Stomach (tissue), 4 donors: ENCODE measurements around the gene PIANP.

ENCODE experiments used
- EP300 ChIP-seq: sonication (generic); formaldehyde crosslinking; IDR thresholded peaks from one replicate; pipeline ENCODE4 v1.6.1; 2017; ENCODE audit warnings: antibody characterized with exemption
- POLR2A ChIP-seq, 4 donors: fragments of 450-650 bp; IDR thresholded peaks; one replicate each; pipeline ENCODE4 v1.6.1; 2016; ENCODE audit warnings: antibody characterized with exemption in 4 of 4, control low read depth in 2 of 4, mild to moderate bottlenecking in 1 of 4, moderate library complexity in 1 of 4
- POLR2AphosphoS5 ChIP-seq, 3 donors: sonication (generic); formaldehyde crosslinking; IDR thresholded peaks; one replicate each; pipeline ENCODE4 v1.6.1; 2016; ENCODE audit warnings: antibody characterized with exemption in 3 of 3
- TF ChIP-seq, protein P1 (sequence below), 7 experiments: fragments of 450-650 bp in 4 of 7; fragments of 200-600 bp in 3 of 7; sonication (generic) in 3 of 7; IDR thresholded peaks; one replicate each; pipeline ENCODE4 v1.5.1; 2016 to 2019; ENCODE audit warnings: antibody characterized with exemption in 7 of 7, control low read depth in 2 of 7, mild to moderate bottlenecking in 1 of 7

DNA sequence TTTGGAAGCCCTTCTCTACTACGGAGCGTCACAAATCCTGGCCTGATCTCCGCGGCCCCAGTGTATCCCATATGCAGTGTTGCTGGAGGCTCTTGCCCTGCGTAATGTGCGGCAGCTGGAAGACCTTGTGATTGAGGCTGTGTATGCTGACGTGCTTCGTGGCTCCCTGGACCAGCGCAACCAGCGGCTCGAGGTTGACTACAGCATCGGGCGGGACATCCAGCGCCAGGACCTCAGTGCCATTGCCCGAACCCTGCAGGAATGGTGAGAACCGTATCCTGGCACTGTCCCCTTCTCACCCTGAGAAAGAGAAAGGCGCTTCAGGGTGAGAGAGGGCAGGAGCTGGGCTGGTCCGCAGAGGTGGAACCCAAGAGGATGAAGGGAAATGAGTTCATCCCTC, 28.6 kb upstream of the PIANP start:
- TF ChIP-seq POLR2A (IDR thresholded peaks at IDR 0.05) (no peak), POLR2AphosphoS5 (IDR thresholded peaks at IDR 0.05) (no peak), EP300 (no peak)
- TF ChIP-seq, protein P1, sequence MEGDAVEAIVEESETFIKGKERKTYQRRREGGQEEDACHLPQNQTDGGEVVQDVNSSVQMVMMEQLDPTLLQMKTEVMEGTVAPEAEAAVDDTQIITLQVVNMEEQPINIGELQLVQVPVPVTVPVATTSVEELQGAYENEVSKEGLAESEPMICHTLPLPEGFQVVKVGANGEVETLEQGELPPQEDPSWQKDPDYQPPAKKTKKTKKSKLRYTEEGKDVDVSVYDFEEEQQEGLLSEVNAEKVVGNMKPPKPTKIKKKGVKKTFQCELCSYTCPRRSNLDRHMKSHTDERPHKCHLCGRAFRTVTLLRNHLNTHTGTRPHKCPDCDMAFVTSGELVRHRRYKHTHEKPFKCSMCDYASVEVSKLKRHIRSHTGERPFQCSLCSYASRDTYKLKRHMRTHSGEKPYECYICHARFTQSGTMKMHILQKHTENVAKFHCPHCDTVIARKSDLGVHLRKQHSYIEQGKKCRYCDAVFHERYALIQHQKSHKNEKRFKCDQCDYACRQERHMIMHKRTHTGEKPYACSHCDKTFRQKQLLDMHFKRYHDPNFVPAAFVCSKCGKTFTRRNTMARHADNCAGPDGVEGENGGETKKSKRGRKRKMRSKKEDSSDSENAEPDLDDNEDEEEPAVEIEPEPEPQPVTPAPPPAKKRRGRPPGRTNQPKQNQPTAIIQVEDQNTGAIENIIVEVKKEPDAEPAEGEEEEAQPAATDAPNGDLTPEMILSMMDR (IDR thresholded peaks at IDR 0.05) = no peak
